HEK293 (cell line): ENCODE measurements around the gene EIF2B5.
A peak's percentile ranks its signal among the peaks of the same experiment; 100 is the strongest.

ENCODE experiments used
- CTCF ChIA-PET: fragments of 350-600 bp; formaldehyde crosslinking; extraction: SDS; loops from one replicate; lab custom pipeline; 2021; ENCODE audit warnings: antibody characterized with exemption; lab: Yijun Ruan, JAX
- POLR2A ChIA-PET: fragments of 300-600 bp; formaldehyde crosslinking; extraction: SDS; loops from one replicate; lab custom pipeline; 2020; ENCODE audit warnings: antibody characterized with exemption, inconsistent platforms; lab: Yijun Ruan, JAX
- H3K27ac ChIP-seq: fragments of 200-500 bp; sonication (Bioruptor generic); 2 replicates; pipeline ENCODE4 v1.5.1; 2014; ENCODE audit warnings: low read depth, low read length, control low read depth, inconsistent platforms; ENCODE audit errors: extremely low read depth
- H3K36me3 ChIP-seq, 2 experiments: fragments of 200-500 bp in 1 of 2; sonication (Bioruptor generic) in 1 of 2; 1 replicate in 1 of 2; 2 replicates in 1 of 2; pipeline ENCODE4 v1.5.1; 2014 to 2017; ENCODE audit warnings: inconsistent platforms in 2 of 2, low read length in 2 of 2; ENCODE audit not compliant: control insufficient read depth in 2 of 2, insufficient read depth in 1 of 2
- H3K4me1 ChIP-seq: fragments of 200-500 bp; sonication (Bioruptor generic); 2 replicates; pipeline ENCODE4 v1.5.1; 2014; ENCODE audit warnings: mild to moderate bottlenecking, low read length, inconsistent platforms; ENCODE audit not compliant: control insufficient read depth, insufficient read depth
- H3K4me3 ChIP-seq: 2 replicates; pipeline ENCODE4 v1.5.1; 2011; ENCODE audit warnings: low read depth, mild to moderate bottlenecking, control low read depth, low read length, moderate library complexity
- H3K9me3 ChIP-seq: fragments of 200-500 bp; sonication (Bioruptor generic); 2 replicates; pipeline ENCODE4 v1.5.1; 2014; ENCODE audit warnings: low read depth, low read length, inconsistent platforms; ENCODE audit not compliant: control insufficient read depth, insufficient read depth
- BCL11A ChIP-seq: fragments of 450-650 bp; formaldehyde crosslinking; IDR thresholded peaks from 2 replicates; pipeline ENCODE4 v1.5.1; 2016; ENCODE audit warnings: low read depth, missing biosample characterization, missing genetic modification characterization
- EGR2 ChIP-seq: fragments of 450-650 bp; formaldehyde crosslinking; IDR thresholded peaks from 2 replicates; pipeline ENCODE4 v1.5.1; 2016; ENCODE audit warnings: low read depth, missing biosample characterization, missing genetic modification characterization
- KLF1 ChIP-seq: fragments of 450-650 bp; formaldehyde crosslinking; IDR thresholded peaks from 2 replicates; pipeline ENCODE4 v1.5.1; 2016; ENCODE audit warnings: missing biosample characterization, missing genetic modification characterization
- TCF7L2 ChIP-seq: IDR thresholded peaks from 2 replicates; pipeline ENCODE4 v1.6.1; 2011; ENCODE audit warnings: low read depth, mild to moderate bottlenecking, inconsistent platforms, low read length, moderate library complexity, borderline replicate concordance
- ZNF114 ChIP-seq: fragments of 450-650 bp; formaldehyde crosslinking; IDR thresholded peaks from 2 replicates; pipeline ENCODE4 v1.5.0; 2017; ENCODE audit warnings: missing biosample characterization, missing genetic modification characterization
- ZNF146 ChIP-seq: fragments of 450-650 bp; formaldehyde crosslinking; IDR thresholded peaks from 2 replicates; pipeline ENCODE4 v1.5.1; 2016; ENCODE audit warnings: missing biosample characterization, missing genetic modification characterization
- ZNF184 ChIP-seq: fragments of 450-650 bp; IDR thresholded peaks from 2 replicates; pipeline ENCODE4 v1.5.1; 2018; ENCODE audit warnings: missing biosample characterization, mild to moderate bottlenecking, missing genetic modification characterization
- ZNF202 ChIP-seq: fragments of 450-650 bp; formaldehyde crosslinking; IDR thresholded peaks from 2 replicates; pipeline ENCODE4 v1.5.1; 2016; ENCODE audit warnings: missing biosample characterization, missing genetic modification characterization, borderline replicate concordance
- ZNF223 ChIP-seq: fragments of 450-650 bp; formaldehyde crosslinking; IDR thresholded peaks from 2 replicates; pipeline ENCODE4 v1.5.1; 2016; ENCODE audit warnings: missing biosample characterization, missing genetic modification characterization
- ZNF239 ChIP-seq: fragments of 450-650 bp; formaldehyde crosslinking; IDR thresholded peaks from 2 replicates; pipeline ENCODE4 v1.5.1; 2016; ENCODE audit warnings: missing biosample characterization, missing genetic modification characterization
- ZNF324 ChIP-seq: fragments of 450-650 bp; formaldehyde crosslinking; IDR thresholded peaks from 2 replicates; pipeline ENCODE4 v1.5.1; 2016; ENCODE audit warnings: missing biosample characterization, missing genetic modification characterization
- ZNF335 ChIP-seq: fragments of 450-650 bp; formaldehyde crosslinking; conservative IDR thresholded peaks from 2 replicates; pipeline ENCODE4 v1.5.1; 2016; ENCODE audit warnings: missing biosample characterization, missing genetic modification characterization
- ZNF366 ChIP-seq: fragments of 450-650 bp; formaldehyde crosslinking; conservative IDR thresholded peaks from 2 replicates; pipeline ENCODE4 v1.5.1; 2016; ENCODE audit warnings: missing biosample characterization, missing genetic modification characterization
- ZNF660 ChIP-seq: fragments of 450-650 bp; IDR thresholded peaks from 2 replicates; pipeline ENCODE4 v1.5.1; 2018; ENCODE audit warnings: missing biosample characterization, mild to moderate bottlenecking, missing genetic modification characterization
- ZNF76 ChIP-seq: fragments of 450-650 bp; formaldehyde crosslinking; IDR thresholded peaks from 2 replicates; pipeline ENCODE4; 2016; ENCODE audit warnings: low read depth, missing biosample characterization, missing genetic modification characterization, borderline replicate concordance
- TF ChIP-seq, protein P1 (sequence below): fragments of 450-650 bp; formaldehyde crosslinking; IDR thresholded peaks from 2 replicates; pipeline ENCODE4 v1.5.1; 2016; ENCODE audit warnings: missing biosample characterization, missing genetic modification characterization
- TF ChIP-seq, protein P2 (sequence below): fragments of 450-650 bp; formaldehyde crosslinking; IDR thresholded peaks from 2 replicates; pipeline ENCODE4 v1.5.1; 2016; ENCODE audit warnings: missing biosample characterization, missing genetic modification characterization
- TF ChIP-seq, protein P3 (sequence below): fragments of 450-650 bp; formaldehyde crosslinking; IDR thresholded peaks from 2 replicates; pipeline ENCODE4 v1.5.1; 2016; ENCODE audit warnings: missing biosample characterization, missing genetic modification characterization, low read depth
- TF ChIP-seq, protein P4 (sequence below): fragments of 450-650 bp; formaldehyde crosslinking; IDR thresholded peaks from 2 replicates; pipeline ENCODE4 v1.5.1; 2016; ENCODE audit warnings: missing biosample characterization, missing genetic modification characterization, borderline replicate concordance
- TF ChIP-seq, protein P5 (sequence below): fragments of 450-650 bp; formaldehyde crosslinking; IDR thresholded peaks from 2 replicates; pipeline ENCODE4 v1.5.1; 2016; ENCODE audit warnings: missing biosample characterization, missing genetic modification characterization, borderline replicate concordance

EIF2B5 gene

GRCh38 chr3:184156522-184156955, 21.4 kb downstream of the EIF2B5 start (continued):
- TF ChIP-seq, protein P1, sequence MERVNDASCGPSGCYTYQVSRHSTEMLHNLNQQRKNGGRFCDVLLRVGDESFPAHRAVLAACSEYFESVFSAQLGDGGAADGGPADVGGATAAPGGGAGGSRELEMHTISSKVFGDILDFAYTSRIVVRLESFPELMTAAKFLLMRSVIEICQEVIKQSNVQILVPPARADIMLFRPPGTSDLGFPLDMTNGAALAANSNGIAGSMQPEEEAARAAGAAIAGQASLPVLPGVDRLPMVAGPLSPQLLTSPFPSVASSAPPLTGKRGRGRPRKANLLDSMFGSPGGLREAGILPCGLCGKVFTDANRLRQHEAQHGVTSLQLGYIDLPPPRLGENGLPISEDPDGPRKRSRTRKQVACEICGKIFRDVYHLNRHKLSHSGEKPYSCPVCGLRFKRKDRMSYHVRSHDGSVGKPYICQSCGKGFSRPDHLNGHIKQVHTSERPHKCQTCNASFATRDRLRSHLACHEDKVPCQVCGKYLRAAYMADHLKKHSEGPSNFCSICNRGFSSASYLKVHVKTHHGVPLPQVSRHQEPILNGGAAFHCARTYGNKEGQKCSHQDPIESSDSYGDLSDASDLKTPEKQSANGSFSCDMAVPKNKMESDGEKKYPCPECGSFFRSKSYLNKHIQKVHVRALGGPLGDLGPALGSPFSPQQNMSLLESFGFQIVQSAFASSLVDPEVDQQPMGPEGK (tag by site-specific recombination), result 0 out of 2 replicates have a peak, but pooled peaks have one; percentile 36
- TF ChIP-seq ZNF335 (peak; percentile 82), ZNF223 (tag by site-specific recombination) (no peak), ZNF366 (tag by site-specific recombination) (no peak), ZNF146 (tag by site-specific recombination) (no peak), EGR2 (tag by site-specific recombination) (peak; percentile 15; the same call in 1 of the 2 replicates), ZNF324 (no peak)
- TF ChIP-seq, protein P2, sequence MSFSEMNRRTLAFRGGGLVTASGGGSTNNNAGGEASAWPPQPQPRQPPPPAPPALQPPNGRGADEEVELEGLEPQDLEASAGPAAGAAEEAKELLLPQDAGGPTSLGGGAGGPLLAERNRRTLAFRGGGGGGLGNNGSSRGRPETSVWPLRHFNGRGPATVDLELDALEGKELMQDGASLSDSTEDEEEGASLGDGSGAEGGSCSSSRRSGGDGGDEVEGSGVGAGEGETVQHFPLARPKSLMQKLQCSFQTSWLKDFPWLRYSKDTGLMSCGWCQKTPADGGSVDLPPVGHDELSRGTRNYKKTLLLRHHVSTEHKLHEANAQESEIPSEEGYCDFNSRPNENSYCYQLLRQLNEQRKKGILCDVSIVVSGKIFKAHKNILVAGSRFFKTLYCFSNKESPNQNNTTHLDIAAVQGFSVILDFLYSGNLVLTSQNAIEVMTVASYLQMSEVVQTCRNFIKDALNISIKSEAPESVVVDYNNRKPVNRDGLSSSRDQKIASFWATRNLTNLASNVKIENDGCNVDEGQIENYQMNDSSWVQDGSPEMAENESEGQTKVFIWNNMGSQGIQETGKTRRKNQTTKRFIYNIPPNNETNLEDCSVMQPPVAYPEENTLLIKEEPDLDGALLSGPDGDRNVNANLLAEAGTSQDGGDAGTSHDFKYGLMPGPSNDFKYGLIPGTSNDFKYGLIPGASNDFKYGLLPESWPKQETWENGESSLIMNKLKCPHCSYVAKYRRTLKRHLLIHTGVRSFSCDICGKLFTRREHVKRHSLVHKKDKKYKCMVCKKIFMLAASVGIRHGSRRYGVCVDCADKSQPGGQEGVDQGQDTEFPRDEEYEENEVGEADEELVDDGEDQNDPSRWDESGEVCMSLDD, result peak; percentile 29; the same call in 1 of the 2 replicates

DNA sequence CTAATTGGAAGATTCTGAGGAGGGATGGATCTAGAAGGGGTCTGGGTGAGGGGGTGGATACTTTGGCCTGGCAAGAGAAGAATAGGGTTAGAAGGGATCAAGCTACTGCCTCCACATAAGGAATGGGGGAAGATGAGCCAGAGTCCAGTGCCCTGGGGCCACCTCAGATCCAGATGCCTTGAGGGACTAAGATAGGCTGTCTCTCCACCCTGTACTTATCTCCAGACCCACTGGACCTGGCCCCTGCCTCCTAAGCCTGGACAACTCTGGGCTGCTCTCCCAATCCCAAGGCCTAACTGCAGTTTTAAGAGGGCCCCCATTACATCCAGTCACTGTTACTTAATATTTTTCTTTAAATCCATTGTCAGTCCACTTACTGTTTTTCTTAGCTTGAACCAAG, 22.0 kb downstream of the EIF2B5 start:
- H3K4me3 ChIP-seq, result peak overlapping the region; percentile 82
- H3K9me3 ChIP-seq, result no peaks in the 10 kb centered on the region
- peaks cover 0 to 18% of the 10 kb centered on the region in 2 experiments; a peak in 2 of 3 replicates for H3K36me3 ChIP-seq
- H3K27ac ChIP-seq, result peak overlapping the region; percentile 95; the same call in 1 of the 2 replicates
- H3K4me1 ChIP-seq, result no peaks in the 10 kb centered on the region
- POLR2A ChIA-PET, result interaction anchor here (2.0 kb wide), 1 partner anchor 16 kb away, joined by 11 read pairs; no protein-coding TSS in a partner anchor
- CTCF ChIA-PET, result interaction anchor here (0.6 to 1.6 kb wide), 2 partner anchors 30 to 84 kb away, joined by 3 read pairs; no protein-coding TSS in a partner anchor
- TF ChIP-seq ZNF324 (no peak), ZNF239 (no peak), ZNF184 (tag by site-specific recombination) (no peak), BCL11A (tag by site-specific recombination) (no peak), ZNF114 (tag by site-specific recombination) (no peak), ZNF202 (no peak), ZNF660 (tag by site-specific recombination) (no peak), TCF7L2 (no peak), KLF1 (tag by site-specific recombination) (no peak), ZNF76 (tag by site-specific recombination) (no peak)
- TF ChIP-seq, protein P3, sequence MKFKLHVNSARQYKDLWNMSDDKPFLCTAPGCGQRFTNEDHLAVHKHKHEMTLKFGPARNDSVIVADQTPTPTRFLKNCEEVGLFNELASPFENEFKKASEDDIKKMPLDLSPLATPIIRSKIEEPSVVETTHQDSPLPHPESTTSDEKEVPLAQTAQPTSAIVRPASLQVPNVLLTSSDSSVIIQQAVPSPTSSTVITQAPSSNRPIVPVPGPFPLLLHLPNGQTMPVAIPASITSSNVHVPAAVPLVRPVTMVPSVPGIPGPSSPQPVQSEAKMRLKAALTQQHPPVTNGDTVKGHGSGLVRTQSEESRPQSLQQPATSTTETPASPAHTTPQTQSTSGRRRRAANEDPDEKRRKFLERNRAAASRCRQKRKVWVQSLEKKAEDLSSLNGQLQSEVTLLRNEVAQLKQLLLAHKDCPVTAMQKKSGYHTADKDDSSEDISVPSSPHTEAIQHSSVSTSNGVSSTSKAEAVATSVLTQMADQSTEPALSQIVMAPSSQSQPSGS, result no peak
- TF ChIP-seq, protein P4, sequence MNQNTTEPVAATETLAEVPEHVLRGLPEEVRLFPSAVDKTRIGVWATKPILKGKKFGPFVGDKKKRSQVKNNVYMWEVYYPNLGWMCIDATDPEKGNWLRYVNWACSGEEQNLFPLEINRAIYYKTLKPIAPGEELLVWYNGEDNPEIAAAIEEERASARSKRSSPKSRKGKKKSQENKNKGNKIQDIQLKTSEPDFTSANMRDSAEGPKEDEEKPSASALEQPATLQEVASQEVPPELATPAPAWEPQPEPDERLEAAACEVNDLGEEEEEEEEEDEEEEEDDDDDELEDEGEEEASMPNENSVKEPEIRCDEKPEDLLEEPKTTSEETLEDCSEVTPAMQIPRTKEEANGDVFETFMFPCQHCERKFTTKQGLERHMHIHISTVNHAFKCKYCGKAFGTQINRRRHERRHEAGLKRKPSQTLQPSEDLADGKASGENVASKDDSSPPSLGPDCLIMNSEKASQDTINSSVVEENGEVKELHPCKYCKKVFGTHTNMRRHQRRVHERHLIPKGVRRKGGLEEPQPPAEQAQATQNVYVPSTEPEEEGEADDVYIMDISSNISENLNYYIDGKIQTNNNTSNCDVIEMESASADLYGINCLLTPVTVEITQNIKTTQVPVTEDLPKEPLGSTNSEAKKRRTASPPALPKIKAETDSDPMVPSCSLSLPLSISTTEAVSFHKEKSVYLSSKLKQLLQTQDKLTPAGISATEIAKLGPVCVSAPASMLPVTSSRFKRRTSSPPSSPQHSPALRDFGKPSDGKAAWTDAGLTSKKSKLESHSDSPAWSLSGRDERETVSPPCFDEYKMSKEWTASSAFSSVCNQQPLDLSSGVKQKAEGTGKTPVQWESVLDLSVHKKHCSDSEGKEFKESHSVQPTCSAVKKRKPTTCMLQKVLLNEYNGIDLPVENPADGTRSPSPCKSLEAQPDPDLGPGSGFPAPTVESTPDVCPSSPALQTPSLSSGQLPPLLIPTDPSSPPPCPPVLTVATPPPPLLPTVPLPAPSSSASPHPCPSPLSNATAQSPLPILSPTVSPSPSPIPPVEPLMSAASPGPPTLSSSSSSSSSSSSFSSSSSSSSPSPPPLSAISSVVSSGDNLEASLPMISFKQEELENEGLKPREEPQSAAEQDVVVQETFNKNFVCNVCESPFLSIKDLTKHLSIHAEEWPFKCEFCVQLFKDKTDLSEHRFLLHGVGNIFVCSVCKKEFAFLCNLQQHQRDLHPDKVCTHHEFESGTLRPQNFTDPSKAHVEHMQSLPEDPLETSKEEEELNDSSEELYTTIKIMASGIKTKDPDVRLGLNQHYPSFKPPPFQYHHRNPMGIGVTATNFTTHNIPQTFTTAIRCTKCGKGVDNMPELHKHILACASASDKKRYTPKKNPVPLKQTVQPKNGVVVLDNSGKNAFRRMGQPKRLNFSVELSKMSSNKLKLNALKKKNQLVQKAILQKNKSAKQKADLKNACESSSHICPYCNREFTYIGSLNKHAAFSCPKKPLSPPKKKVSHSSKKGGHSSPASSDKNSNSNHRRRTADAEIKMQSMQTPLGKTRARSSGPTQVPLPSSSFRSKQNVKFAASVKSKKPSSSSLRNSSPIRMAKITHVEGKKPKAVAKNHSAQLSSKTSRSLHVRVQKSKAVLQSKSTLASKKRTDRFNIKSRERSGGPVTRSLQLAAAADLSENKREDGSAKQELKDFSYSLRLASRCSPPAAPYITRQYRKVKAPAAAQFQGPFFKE (tag by site-specific recombination), result no peak
- TF ChIP-seq, protein P5, sequence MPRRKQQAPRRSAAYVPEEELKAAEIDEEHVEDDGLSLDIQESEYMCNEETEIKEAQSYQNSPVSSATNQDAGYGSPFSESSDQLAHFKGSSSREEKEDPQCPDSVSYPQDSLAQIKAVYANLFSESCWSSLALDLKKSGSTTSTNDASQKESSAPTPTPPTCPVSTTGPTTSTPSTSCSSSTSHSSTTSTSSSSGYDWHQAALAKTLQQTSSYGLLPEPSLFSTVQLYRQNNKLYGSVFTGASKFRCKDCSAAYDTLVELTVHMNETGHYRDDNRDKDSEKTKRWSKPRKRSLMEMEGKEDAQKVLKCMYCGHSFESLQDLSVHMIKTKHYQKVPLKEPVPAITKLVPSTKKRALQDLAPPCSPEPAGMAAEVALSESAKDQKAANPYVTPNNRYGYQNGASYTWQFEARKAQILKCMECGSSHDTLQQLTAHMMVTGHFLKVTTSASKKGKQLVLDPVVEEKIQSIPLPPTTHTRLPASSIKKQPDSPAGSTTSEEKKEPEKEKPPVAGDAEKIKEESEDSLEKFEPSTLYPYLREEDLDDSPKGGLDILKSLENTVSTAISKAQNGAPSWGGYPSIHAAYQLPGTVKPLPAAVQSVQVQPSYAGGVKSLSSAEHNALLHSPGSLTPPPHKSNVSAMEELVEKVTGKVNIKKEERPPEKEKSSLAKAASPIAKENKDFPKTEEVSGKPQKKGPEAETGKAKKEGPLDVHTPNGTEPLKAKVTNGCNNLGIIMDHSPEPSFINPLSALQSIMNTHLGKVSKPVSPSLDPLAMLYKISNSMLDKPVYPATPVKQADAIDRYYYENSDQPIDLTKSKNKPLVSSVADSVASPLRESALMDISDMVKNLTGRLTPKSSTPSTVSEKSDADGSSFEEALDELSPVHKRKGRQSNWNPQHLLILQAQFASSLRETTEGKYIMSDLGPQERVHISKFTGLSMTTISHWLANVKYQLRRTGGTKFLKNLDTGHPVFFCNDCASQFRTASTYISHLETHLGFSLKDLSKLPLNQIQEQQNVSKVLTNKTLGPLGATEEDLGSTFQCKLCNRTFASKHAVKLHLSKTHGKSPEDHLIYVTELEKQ (tag by site-specific recombination), result no peak
